Lung microvascular endothelial cell (primary cell): Measurements from ENCODE around the gene TXNDC17. TPM values are rescaled to one million over a fixed set of nuclear protein-coding genes. Genes with fewer than 3 reads are reported as not detected.
"Not testable (repeated sequence)": the region's sequence is repeated elsewhere in the genome, so short reads cannot be mapped to it uniquely, and the experiment has no call there.

Source experiments
- DNase-seq, 2 donors: peaks; one replicate each; pipeline versions ENCODE4 v3.0.0 to v3.0.0-alpha.2; 2010; ENCODE audit warnings: low read depth in 2 of 2
- total RNA-seq: library from RNA; depleted of rRNA; stranded (reverse); fragments of >200 nt; gene quantifications from 2 replicates; pipeline ENCODE4 v1.2.1, GENCODE V29; 2014

TXNDC17 gene
- 73.2 and 91.1 TPM in 2 replicates for total RNA-seq

DNA sequence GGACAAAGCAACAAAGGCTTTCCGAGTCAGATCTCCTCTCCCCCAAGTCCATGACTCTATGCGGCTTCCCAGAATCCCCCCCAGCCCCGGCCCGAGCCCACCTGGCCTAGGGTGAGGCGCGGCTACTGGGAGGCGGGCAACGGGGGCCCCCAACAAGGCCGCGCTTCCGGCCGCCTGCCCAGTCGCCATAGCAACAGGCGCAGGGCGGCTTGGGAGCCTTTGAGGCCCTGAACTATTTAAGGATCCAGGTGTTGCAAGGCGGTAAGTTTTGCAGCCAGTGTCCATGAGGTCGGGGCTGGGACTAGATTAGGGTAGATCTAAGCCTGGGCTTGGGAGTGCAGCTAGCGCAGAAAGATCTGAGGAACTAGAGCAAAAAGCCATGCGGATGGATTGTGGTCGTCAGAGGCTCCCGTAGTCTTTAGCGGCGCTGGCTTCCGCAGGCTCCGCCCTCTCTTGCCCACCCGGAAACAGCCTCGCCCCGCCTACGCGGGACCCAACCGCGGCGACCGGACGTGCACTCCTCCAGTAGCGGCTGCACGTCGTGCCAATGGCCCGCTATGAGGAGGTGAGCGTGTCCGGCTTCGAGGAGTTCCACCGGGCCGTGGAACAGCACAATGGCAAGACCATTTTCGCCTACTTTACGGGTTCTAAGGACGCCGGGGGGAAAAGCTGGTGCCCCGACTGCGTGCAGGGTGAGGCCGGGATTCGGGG, at the start of gene TXNDC17, which contains the start of gene KIAA0753:
TXNDC17 (plus strand) TSS at position 525 of the 711 bp plus-strand sequence; CDS start at position 548, 23 bp downstream.
KIAA0753 (minus strand) TSS at position 176 of the 711 bp plus-strand sequence. CDS start 5,608 bp downstream, outside the sequence.
- peak; percentile 94 for DNase-seq

DNA sequence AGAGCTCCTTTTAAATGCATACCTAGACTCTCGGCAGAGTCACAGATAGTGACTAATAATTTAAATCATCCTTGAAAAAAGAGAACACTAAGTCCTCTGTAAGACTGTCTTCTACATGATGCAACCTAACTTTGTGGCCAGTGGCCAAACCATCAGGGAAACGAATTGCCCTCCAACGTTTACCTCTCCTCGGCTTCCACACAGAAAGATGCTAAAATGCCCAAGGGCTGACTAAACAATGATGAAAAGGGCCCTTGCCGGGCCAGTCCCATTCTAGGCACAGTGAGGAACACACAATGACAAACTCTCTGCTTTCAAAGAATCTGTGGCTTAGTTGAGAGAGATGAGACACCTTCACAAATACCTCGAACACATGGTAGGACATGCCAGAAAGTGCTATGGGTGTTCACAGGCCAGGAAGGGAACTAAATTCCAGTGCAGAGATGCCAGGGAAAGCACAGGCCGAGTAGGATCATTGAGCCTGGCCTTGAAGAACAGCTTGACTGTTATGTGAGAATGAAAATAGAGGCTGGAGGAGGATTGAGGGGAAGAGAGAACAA, 49.2 kb upstream of the TXNDC17 start:
- no peak for DNase-seq

DNA sequence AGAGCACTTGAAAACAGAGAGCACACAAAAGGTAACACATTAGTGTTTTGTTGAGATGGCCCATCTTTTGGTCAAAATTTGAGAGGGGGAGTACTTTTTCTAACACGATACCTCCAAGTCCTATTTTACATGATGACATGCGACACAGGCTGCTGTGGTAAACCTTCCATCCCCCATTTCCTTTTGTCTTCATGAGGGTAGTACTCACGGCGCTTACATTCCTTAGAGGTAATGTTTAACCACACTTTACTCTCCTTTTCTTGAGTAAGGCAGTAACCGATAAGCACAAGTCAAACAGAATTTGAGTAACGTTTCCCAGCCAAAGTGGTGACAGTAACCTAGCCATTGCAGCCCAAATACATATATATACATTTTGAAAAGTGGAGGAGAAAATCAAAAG, 48.7 kb upstream of the TXNDC17 start:
- no peak for DNase-seq

DNA sequence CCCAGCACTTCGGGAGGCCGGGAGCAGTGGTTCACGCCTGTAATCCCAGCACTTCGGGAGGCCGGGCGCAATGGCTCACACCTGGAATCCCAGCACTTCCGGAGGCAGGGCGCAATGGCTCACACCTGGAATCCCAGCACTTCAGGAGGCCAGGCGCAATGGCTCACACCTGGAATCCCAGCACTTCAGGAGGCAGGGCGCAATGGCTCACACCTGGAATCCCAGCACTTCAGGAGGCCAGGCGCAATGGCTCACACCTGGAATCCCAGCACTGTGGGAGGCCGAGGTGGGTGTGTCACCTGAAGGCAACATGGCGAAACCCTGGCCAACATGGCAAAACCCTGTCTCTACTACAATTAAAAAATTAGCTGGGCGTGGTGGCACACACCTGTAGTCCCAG, 47.5 kb upstream of the TXNDC17 start:
- not testable (repeated sequence) for DNase-seq

DNA sequence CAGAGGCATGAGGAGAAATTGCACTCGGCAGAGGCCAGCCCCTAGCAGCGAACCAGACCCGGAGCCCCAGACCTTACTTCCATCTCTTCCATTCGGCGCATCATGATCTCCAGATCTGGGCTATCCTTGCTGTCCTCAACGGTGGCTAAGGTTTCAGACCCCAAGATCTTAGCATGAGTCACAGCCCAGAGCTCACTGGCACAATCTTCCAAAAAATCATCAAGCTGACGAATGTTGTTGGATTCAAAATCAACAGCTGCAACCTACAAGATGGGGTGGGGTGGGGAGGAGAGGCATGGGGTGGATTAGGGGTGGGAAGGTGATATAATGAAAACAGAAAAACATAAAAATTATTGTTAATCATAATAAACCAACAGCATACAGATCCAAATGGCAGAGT, 44.8 kb upstream of the TXNDC17 start:
- no peak for DNase-seq

DNA sequence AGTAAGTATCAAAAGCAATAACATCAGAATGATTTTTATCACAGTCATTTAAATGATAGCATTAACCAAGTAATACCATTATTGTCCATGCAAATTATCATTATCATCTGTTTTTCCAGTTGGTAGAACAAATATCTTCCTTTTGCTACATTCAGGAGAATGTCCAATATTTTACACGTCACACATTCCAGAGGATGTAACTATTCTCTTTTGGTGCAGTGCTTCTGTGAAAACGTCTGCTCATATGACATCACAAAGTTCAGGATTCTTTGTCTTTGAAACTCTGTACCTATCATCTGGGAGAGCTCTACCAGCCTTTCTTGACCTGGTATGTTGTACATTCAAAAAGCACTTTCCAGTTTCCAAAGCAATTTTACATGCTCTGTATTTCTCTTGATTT, 44.3 kb upstream of the TXNDC17 start:
- DNase-seq = no peak

DNA sequence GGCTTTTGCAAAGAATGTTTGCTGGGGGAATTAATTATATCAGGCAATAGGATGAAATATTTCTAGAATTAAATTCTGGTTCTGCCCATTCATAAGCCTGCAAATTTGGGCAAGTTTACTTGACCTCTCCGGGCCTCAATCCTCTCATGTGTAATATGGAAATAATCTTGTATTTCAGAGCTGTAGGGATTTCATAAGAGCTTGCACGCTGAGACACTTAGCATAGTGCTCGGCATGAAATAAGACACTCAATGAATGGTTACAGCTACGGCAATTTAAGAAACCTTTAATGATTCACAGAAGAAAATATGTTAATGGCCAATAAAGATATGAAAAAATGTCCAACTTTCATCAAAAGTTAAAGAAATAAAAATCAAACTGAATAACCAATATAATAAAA, 43.9 kb upstream of the TXNDC17 start:
- DNase-seq = no peak

DNA sequence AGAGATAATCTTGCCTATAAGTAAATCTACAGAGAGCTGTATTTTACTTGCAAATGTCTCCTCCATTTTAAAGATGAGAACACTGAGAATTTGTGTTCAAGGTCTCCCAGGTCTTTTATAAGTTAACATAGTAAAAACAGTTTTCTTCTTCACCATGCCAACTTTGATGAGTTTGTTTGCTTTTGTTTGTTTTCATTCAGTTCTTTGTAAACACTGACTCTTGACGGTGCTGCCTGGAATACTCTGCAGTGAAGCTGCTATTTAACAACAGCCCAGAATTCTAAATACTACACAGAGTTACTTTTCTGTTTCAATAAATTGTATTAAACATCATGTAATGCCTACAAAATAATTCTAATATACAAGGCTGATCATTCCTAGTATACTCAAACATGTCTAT, 43.1 kb upstream of the TXNDC17 start:
- DNase-seq = no peak

DNA sequence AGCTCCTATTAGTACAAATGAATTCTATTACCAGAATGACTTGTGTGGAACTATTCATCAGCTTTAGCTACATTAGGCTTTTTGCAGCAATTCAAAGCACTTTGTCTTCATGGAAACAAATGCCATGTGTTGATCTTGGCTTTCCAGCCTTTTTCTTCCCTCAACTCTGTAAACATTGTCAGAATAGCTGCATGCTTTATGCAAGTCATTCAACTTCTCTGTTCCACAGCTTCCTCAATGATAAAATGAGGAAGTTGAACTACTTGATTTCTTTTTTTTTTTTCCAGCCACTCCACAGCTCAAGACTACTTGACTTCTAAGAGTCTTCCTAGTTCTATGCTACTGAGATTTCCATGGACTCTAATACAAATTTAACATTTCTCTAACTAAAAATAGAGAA, 41.5 kb upstream of the TXNDC17 start:
- DNase-seq = peak; percentile 28 to 45

DNA sequence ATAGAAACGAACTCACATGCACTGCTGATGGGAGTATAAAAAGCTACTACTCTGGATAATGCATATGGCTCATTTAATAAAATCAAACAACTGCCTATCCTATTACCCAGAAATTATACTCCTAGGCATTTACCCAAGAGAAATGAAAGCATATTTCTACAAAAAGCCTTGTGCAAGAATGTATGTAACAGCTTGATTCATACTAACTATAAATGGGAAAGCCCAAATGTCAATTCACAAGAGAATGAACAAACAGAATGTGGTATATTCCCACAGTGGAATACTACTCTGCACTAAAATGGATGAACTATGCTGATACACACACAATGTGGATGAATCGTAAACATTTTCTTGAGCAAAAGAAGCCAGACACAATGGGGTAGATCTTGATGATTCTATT, 38.7 kb upstream of the TXNDC17 start:
- DNase-seq = no peak

DNA sequence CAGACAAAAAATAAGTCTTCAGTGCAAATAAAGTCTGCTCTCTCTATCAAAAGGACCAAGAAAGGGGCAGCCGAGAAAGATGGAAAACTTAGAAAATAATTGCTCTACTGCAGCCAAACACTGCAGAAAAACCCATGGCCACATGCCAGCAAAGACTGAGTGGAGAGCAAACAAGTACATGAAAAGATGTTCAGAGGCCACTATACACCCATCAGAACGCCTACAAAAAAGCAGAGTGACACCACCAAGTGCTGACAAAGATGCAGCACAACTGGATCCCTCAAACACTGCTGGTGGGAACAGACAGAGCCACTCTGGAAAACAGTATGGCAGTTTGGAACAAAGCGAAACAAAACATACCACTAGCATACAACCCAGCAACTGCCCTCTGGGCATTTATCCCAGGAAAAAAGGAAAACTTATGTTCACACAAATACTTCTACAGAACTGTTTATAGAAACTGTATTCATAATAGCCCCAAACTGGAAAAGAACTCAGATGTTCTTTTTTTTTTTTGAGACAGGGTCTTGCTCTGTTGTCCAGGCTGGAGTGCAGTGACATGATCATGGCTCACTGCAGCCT, 37.0 kb upstream of the TXNDC17 start:
- DNase-seq = peak in 1 of 2 donors; percentile 15

DNA sequence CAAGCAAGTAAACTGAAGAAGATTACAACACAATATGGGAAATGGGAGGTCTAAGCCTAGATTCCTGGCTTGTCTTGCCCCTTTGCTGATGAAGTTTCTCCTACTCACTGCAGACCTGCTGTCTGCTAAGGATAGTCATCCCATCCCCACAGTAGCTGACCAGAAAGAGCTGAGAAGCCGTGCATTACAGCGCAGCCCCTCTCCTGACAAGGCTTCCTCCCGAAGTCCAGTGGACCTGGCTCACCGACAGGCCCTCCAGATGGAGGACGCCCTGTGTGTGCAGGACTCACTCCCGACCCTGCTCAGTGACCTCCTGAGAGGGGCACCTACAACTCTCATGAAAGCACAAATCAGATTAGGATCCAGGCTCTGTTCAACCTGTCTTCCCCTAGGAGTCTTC, 35.7 kb upstream of the TXNDC17 start:
- no peak for DNase-seq

DNA sequence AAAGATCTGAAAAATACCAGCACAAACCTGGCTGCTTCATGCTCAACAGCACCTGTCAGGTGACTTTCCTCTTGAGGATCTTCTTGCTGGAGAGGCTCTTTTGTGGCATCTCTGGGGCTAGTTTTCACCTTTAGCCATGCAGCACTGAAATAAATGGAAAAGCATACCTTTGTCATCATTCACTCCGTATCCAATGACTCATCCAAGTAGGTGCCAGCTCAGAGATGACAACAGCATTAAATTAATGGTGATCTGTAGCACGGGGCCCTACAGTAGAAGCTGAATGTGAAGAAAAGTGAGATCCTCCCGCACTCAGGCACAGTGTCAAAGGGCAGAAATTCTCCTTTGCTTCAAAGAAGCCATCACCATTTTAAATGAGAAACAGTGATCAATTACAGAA, 32.5 kb upstream of the TXNDC17 start:
- DNase-seq = peak in 1 of 2 donors; percentile 10

DNA sequence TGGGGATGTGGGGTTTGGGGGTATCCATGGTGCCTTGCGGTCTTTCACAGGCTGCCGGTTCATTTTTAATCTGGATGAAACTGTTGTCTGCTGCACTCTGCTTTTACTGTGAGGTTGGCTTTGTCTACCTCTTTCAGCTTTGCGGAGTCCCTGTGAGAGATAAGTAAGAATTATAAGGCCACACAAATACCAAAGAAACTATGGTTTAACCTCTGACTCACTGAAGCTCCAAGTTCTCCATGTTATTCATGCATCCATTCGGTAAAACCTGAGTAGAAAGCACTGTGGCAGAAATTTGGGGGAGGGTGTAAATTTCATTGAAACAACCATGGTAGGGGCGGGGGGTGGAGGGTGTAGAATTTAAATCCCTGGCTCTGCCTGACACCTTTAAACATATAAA, 30.8 kb upstream of the TXNDC17 start:
- DNase-seq = no peak

DNA sequence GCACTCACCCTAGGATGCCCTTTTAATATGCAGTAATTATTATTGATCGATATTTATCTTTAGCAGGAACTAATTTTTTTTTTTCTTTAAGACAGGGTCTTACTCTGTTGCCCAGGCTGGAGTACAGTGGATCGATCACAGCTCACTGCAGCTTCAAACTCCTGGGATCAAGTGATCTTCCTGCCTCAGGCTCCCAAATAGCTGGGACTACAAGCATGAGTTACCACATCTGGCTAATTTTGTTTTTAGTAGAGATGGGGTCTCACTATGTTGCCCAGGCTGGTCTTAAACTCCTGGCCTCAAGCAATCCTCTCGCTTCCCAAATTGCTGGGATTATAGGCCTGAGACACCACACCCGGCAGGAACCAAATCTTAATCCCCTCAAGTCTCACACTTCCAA, 29.6 kb upstream of the TXNDC17 start:
- no peak for DNase-seq

DNA sequence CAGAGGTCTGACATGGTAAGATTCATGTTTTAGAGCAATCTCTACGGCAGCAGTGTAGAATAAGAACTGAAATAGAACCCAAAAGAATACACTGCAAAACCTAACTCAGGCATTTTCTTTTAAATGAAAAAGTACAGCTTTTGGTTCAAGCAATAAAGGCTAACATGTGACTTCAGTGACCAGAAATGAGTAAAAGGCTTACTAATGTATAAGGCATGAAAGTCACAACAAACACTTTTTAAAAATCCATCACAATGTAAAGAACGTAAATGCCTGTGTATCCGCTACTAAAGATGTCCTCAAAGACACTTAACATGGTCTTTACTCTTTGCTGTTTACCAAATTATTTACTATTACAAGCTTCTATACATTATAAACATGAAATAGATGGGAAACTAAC, 16.9 kb upstream of the TXNDC17 start:
- no peak for DNase-seq

DNA sequence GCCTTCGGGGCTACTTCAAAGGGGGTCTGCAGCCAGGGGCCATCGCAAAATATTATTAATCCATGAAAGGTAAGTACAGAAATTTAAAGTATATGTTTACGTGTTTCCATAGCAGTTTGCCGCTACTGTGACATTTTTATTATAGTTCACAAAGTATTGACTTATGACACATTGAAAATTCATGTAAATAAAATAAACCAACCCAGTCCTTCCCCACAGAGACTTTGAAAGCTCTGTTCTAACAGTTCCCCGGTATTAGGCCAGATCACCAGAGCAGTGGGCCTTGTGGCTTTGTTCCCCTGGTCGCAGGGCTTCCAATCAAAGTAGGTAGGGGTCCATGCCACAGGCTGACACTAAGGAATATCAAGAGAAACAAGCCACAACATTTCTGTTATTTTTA, 14.2 kb upstream of the TXNDC17 start:
- DNase-seq = no peak

DNA sequence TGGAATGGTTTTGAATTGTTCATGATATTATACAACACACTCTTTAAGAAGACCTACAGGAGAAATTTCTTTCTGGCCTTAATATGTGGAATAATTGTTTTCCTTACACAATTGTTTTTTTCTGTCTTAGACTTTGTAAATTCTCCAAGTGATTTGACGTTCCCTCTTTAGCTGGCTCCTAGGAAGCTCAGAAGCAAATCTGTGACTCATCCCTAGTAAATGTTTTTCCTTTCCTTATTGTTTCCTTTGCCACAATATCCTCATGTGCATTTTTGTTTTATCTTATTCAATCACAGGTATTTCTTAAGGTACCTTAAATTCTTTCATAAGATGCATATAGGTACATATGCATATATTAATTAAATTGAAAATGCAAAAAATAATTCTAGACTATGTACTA, 13.8 kb upstream of the TXNDC17 start:
- DNase-seq = peak in 1 of 2 donors; percentile 43

DNA sequence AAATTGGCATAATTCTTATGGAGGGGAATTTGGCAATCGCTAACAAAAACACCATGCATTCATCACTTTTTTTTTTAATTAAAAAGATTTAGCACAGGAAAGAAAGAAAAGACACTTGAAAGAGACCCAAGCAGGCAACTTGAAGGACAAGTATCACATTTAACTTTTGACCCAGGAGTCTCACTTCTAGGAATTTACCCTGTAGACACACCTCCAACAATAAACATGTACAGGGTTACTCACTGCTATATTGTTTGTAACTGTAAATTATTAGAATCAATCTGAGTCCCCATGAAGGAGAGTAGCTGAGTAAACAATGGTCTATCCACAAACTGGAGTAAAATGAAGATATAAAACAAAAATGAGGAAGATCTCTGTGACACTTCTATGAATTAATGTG, 10.5 kb upstream of the TXNDC17 start:
- DNase-seq = no peak

DNA sequence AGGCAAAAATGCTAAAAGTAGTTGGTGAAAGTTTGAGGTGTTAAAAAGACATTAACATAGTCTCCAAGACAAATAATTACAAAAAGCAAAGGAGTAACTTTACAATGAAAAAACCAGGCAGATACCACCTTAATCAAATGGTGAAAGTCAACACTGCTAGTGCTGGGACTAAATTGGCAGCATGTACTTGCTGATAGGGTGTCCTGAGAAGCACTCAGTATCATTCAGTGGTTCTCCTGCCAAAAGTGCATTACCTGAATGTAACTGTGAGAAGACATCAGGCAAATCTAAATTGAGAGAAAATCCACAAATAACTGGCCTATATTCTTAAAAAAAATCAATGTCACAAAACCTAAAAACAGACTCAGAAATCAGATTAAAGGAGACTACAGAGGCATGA, 8.3 kb upstream of the TXNDC17 start:
- no peak for DNase-seq

DNA sequence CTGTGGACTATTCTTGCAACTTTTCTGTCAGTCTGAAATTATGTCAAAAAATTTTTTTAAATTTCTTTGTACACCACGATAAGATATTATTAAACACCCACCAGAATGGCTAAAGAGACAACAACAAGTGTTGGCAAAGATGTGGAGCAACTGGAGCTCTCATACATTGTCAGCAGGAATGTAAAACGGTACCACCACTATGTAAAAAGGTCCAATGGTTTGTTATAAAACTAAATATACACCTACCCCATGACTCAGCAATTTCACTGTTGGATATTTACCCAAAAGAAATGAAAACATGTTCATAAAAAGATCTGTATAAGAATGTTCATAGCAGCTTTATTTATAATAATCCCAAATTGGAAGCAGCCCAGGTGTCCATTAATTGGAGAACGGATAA, 7.6 kb upstream of the TXNDC17 start:
- no peak for DNase-seq

DNA sequence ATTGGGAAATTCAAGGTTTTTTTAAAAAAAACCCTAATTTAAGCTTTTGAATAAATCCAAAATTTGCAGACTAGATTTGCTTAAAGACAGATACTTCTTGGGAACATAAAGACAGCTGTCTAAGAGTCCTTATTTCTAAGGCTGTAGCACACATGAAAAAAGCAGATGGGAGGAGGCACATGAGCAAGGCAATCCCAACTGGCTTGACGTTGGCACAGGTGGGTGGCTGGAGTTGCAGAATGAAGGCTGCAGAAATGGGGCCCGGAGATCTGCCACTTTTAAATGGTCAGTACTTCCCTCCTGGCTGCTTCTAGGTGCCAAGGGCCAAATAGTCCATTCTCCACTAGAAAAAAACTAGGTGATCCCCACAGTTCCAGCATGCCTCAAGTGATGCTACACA, 4.8 kb upstream of the TXNDC17 start:
- DNase-seq = no peak
